H7 (cell line): ENCODE results near the gene MSH3. TPM values are rescaled to one million over a fixed set of nuclear protein-coding genes. Genes with fewer than 3 reads are reported as not detected.

Source experiments
- DNase-seq: peaks from one replicate; pipeline ENCODE4 v3.0.0; 2012
- H3K27me3 ChIP-seq: 2 replicates; pipeline ENCODE4 v1.6.0; 2011; ENCODE audit warnings: mild to moderate bottlenecking, low read length; ENCODE audit not compliant: control insufficient read depth, insufficient read depth
- H3K36me3 ChIP-seq: replicated peaks from 2 replicates; pipeline ENCODE4 v1.5.1; 2011; ENCODE audit warnings: low read length; ENCODE audit not compliant: control insufficient read depth, insufficient read depth
- H3K4me3 ChIP-seq: 2 replicates; pipeline ENCODE4 v1.5.1; 2011; ENCODE audit warnings: low read depth, mild to moderate bottlenecking, control low read depth, low read length, moderate library complexity; ENCODE audit not compliant: insufficient read depth
- total RNA-seq: library from RNA; depleted of rRNA; stranded (reverse); fragments of >200 nt; shearing (Covaris generic); gene quantifications from 2 replicates; pipeline ENCODE4 v1.2.3, GENCODE V29; 2014; rRNA removed

MSH3 gene
- total RNA-seq, result 10.1 and 15.4 TPM in 2 replicates

- DNase-seq, result peak; percentile 96
- H3K27me3 ChIP-seq, result no peaks in the 10 kb centered on the region
- H3K36me3 ChIP-seq, result peaks cover 7% of the 10 kb centered on the region
- peak within 1 kb of the TSS; percentile 97 for H3K4me3 ChIP-seq
Observed at GRCh38 chr5:80654391-80655230, at the start of gene MSH3, which contains the start of gene DHFR. Gene MSH3, plus strand, starts transcription at chr5:80654652. Its CDS starts 76 bp downstream, at chr5:80654728. Gene DHFR, minus strand, starts transcription at chr5:80654983. Its CDS starts 494 bp downstream, at chr5:80654489.

- H3K27me3 ChIP-seq, result no peaks in the 10 kb centered on the region
- no peak for DNase-seq
- H3K36me3 ChIP-seq, result no peaks in the 10 kb centered on the region
- no peak overlapping the region for H3K4me3 ChIP-seq
Observed at GRCh38 chr5:80607343-80607742, 47.1 kb upstream of the MSH3 start.

GRCh38 chr5:80607832-80608231 is 46.6 kb upstream of the MSH3 start:
- DNase-seq, result no peak
- Histone ChIP-seq H3K27me3 (no peaks in the 10 kb centered on the region), H3K4me3 (no peak overlapping the region), H3K36me3 (no peaks in the 10 kb centered on the region)

DNA sequence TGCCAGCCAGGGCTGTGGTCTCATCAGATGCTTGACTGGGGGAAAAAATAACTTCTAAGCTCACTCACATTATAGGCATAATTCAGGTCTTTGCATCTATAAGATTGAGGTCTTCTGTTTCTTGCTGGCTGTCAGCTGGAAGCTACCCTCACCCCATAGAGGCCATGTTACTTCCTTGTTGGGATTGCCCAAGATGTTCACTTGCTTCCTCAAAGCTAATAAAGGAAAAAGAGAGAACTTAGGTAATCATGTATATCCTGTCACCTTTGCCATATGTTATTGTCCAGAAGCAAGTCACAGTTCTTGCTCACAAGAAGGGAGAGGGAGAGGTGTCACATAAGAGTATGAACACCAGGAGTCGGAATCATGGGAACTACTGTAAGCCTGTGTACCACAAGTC is 45.7 kb upstream of the MSH3 start:
- no peaks in the 10 kb centered on the region for H3K27me3 ChIP-seq
- no peak for DNase-seq
- H3K36me3 ChIP-seq, result no peaks in the 10 kb centered on the region
- no peak overlapping the region for H3K4me3 ChIP-seq

DNA sequence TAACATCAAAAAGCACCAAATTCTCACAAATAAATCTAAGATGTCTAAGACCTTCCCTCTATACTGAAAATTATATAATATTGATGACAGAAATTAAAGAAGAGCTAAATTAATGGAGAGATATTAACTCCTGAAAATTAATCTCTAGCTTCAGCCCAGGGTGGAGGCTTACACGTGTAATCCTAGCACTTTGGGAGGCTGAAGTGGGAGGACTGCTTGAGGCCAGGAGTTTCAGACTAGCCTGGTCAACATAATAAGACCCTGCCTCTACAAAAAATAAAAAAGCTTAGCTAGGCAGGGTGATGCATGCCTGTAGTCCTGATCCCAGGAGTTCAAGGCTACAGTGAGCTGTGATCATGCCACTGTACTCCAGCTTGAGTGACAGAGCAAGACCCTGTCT is 44.8 kb upstream of the MSH3 start:
- no peak for DNase-seq
- Histone ChIP-seq H3K27me3 (no peaks in the 10 kb centered on the region), H3K4me3 (no peak overlapping the region)

DNA sequence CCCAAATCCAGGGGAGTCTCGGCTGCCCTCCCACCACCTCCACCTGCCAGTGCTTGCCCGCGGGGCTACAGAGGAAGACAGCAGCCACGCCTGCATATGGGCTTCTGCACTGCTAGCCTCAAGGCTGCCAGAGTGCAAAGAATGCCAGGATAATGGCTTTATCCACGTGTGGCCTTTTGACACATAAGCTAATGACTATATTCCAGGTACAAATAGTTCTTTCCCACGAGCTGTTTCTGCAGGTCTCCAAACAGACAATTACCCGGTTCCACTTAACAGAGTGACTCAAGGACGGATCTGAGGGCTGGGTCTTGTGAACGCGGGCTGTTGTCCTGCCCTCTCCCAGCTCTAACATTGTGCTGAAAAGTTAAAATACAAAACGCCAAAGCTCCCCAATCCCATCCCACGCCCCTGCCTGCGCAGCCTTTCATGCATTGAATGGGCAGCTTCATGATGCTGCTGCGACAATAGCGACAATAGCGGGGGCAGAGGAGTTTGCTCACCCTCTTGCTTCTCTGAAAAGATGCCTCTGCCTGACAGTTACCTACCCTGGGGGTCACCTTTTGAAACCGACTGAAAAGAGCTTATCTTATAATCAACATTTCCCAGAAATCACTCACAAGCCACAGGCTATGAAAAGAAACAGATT is 39.1 kb upstream of the MSH3 start:
- DNase-seq, result no peak

More for the DNA sequence above, 44.8 kb upstream of the MSH3 start:
- no peaks in the 10 kb centered on the region for H3K36me3 ChIP-seq

GRCh38 chr5:80618438-80618837 is 36.0 kb upstream of the MSH3 start:
- Histone ChIP-seq H3K36me3 (no peaks in the 10 kb centered on the region), H3K4me3 (no peak overlapping the region), H3K27me3 (no peaks in the 10 kb centered on the region)
- no peak for DNase-seq

More for the DNA sequence above, 39.1 kb upstream of the MSH3 start:
- no peaks in the 10 kb centered on the region for H3K27me3 ChIP-seq
- H3K4me3 ChIP-seq, result no peak overlapping the region
- H3K36me3 ChIP-seq, result no peaks in the 10 kb centered on the region

DNA sequence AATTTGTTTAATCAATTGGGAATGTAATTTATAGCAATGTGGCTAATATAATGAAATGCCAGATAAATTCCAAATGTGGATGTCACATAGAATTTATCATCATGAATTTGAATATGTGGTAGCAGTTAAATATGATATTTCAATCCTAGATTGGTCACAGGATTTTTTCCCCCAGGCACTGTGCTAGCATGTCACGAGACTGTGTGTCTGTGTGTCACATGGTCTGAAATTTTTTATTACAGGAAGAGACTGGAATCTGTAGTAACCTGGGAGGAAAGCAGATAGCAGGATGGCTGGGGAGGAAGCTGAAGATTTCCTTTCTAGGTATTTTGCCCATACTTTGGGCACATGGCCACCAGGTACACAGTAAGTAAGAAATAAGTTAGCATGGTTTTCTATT is 35.4 kb upstream of the MSH3 start:
- Histone ChIP-seq H3K27me3 (no peaks in the 10 kb centered on the region), H3K36me3 (no peaks in the 10 kb centered on the region), H3K4me3 (no peak overlapping the region)
- no peak for DNase-seq

- H3K4me3 ChIP-seq, result no peak overlapping the region
- H3K27me3 ChIP-seq, result no peaks in the 10 kb centered on the region
- no peak for DNase-seq
- H3K36me3 ChIP-seq, result no peaks in the 10 kb centered on the region
Observed at GRCh38 chr5:80620211-80620610, 34.2 kb upstream of the MSH3 start.

GRCh38 chr5:80622756-80623155 is 31.7 kb upstream of the MSH3 start:
- Histone ChIP-seq H3K36me3 (no peaks in the 10 kb centered on the region), H3K27me3 (no peaks in the 10 kb centered on the region), H3K4me3 (no peak overlapping the region)
- DNase-seq, result no peak

DNA sequence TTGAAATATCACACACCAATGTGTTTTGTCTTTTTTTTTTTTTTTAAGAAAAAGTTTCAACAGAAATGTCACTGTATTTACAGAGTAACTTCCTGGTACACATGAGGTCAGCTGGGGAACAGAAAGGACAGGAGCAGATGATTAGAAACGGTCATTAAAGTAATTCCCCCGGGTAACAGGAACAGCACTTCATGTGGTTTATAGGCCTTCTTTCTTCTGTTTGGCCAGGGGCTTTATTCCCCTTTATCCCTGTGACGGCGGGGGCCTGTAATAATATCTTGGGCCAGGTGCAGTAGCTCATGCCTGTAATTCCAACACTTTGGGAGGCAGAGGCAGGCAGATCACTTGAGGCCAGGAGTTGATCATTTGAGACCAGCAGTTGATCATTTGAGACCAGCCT is 30.5 kb upstream of the MSH3 start:
- no peak for DNase-seq
- Histone ChIP-seq H3K36me3 (no peaks in the 10 kb centered on the region), H3K4me3 (no peak overlapping the region), H3K27me3 (no peaks in the 10 kb centered on the region)

GRCh38 chr5:80625230-80625629 is 29.2 kb upstream of the MSH3 start:
- H3K27me3 ChIP-seq, result no peaks in the 10 kb centered on the region
- no peak overlapping the region for H3K4me3 ChIP-seq
- DNase-seq, result no peak
- H3K36me3 ChIP-seq, result 0 out of 2 replicates have a peak, but pooled peaks cover 1% of the 10 kb centered on the region

- no peak overlapping the region for H3K4me3 ChIP-seq
- DNase-seq, result no peak
- H3K36me3 ChIP-seq, result peaks cover 3% of the 10 kb centered on the region; the same call in 1 of the 2 replicates
- H3K27me3 ChIP-seq, result no peaks in the 10 kb centered on the region
Observed at GRCh38 chr5:80629281-80629680, 25.2 kb upstream of the MSH3 start.

DNA sequence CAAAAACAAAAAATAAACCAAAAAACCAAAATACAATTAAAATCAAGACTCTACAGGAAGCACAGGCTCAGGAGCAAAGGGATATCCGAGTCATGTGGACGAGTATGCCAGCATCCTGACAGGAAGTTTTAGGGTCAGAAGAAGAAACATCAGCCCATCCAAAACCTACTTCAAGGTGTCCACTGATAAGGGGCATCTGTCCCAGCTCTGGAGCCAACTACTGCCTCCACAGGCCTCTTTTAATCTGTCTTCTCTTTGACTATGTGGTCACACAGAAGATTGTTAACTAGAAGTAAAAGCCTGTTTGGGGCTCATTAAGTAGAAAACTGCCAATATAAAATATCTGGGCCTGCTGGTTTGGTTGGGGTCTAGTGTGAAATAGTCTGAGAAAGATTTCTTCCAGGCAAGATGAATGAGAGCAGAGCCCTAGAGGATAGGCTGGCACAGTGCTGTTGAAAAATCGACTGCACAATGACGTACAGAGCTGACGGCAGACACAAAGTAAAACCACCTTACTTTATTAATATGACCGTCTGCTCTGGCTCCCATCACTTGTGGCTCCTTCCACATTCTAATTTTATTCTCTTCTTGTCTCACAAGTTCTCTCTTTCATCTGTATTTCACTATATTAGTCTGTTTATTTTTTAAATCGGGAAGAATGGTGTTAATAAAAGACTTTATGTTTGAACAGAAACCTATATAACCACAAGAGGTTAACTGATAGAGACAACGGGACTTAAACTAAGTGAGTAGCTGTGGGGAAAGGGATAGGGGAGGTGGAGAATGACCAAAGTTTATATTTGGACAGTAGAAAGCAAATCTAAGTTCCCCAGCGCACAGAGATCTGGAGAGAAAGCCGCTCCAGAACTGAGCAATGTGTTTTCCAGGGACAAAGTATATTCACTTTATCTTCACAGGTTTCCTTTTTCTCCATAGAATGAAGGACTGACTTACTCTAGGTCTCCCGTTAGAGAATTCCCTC is 22.9 kb upstream of the MSH3 start:
- Histone ChIP-seq H3K27me3 (no peaks in the 10 kb centered on the region), H3K4me3 (no peak overlapping the region), H3K36me3 (peaks cover 3% of the 10 kb centered on the region; the same call in 1 of the 2 replicates)
- no peak for DNase-seq
